Fibroblast of skin of left biceps (primary cell): ENCODE results near the gene RAPGEF3.

Experiments used
- DNase-seq, 2 experiments: peaks; one replicate each; pipeline ENCODE4 v3.0.0-alpha.2; 2013; ENCODE audit warnings: low read depth in 2 of 2

The RAPGEF3 gene

GRCh38 chr12:47757840-47758583 lies 668 bp downstream of the RAPGEF3 start:
- no peak for DNase-seq

GRCh38 chr12:47757364-47757839 lies 1.3 kb downstream of the RAPGEF3 start:
- no peak for DNase-seq

GRCh38 chr12:47755655-47756562 lies 2.8 kb downstream of the RAPGEF3 start:
- no peak for DNase-seq

- DNase-seq, result no peak
Measured at GRCh38 chr12:47754881-47755280, 3.8 kb downstream of the RAPGEF3 start.

- DNase-seq, result no peak
Measured at GRCh38 chr12:47754126-47754525, 4.6 kb downstream of the RAPGEF3 start.

GRCh38 chr12:47753021-47754001 lies 5.4 kb downstream of the RAPGEF3 start:
- DNase-seq, result no peak

- no peak for DNase-seq
Measured at GRCh38 chr12:47752552-47752951, 6.1 kb downstream of the RAPGEF3 start.

- no peak for DNase-seq
Measured at GRCh38 chr12:47752121-47752520, 6.6 kb downstream of the RAPGEF3 start.

GRCh38 chr12:47751561-47751960 lies 7.1 kb downstream of the RAPGEF3 start:
- DNase-seq, result no peak

GRCh38 chr12:47750916-47751470 lies 7.7 kb downstream of the RAPGEF3 start:
- DNase-seq, result no peak

GRCh38 chr12:47750229-47750798 lies 8.4 kb downstream of the RAPGEF3 start:
- no peak for DNase-seq

GRCh38 chr12:47748899-47749298 lies 9.8 kb downstream of the RAPGEF3 start:
- DNase-seq, result no peak

GRCh38 chr12:47748507-47748828 lies 10.2 kb downstream of the RAPGEF3 start:
- DNase-seq, result no peak

GRCh38 chr12:47747596-47748506 lies 10.8 kb downstream of the RAPGEF3 start:
- no peak for DNase-seq

GRCh38 chr12:47747126-47747525 lies 11.6 kb downstream of the RAPGEF3 start:
- no peak for DNase-seq

GRCh38 chr12:47746523-47746922 lies 12.2 kb downstream of the RAPGEF3 start:
- no peak for DNase-seq

- no peak for DNase-seq
Measured at GRCh38 chr12:47746073-47746472, 12.6 kb downstream of the RAPGEF3 start.

- DNase-seq, result no peak
Measured at GRCh38 chr12:47745485-47746041, 13.1 kb downstream of the RAPGEF3 start.

- no peak for DNase-seq
Measured at GRCh38 chr12:47744778-47745436, 13.8 kb downstream of the RAPGEF3 start.
